Fibroblast of the aortic adventitia (primary cell): ENCODE results near the gene LSS. TPM values are rescaled to one million over a fixed set of nuclear protein-coding genes. Genes with fewer than 3 reads are reported as not detected.
"Not testable (repeated sequence)": the region's sequence is repeated elsewhere in the genome, so short reads cannot be mapped to it uniquely, and the experiment has no call there.

ENCODE experiments used
- DNase-seq: peaks from one replicate; pipeline ENCODE4 v3.0.0-alpha.2; 2010; ENCODE audit warnings: low read depth
- H3K4me3 ChIP-seq: 2 replicates; pipeline ENCODE4 v1.5.1; 2011; ENCODE audit warnings: low read depth, mild to moderate bottlenecking, control low read depth, low read length, moderate library complexity
- CTCF ChIP-seq: IDR thresholded peaks from 2 replicates; pipeline ENCODE4 v1.5.1; 2011; ENCODE audit warnings: mild to moderate bottlenecking, low read length, control low read depth, inconsistent platforms; ENCODE audit not compliant: insufficient read depth
- total RNA-seq: library from RNA; depleted of rRNA; stranded (reverse); fragments of >200 nt; gene quantifications from 2 replicates; pipeline ENCODE4 v1.2.3, GENCODE V29; 2012; ENCODE audit warnings: low replicate concordance

LSS gene
- total RNA-seq, 1 donor, result 67.2 TPM

GRCh38 chr21:46181436-46181835 lies 47.1 kb downstream of the LSS start:
- H3K4me3 ChIP-seq, result no peak overlapping the region
- no peak for DNase-seq
- TF ChIP-seq CTCF, result no peak

DNA sequence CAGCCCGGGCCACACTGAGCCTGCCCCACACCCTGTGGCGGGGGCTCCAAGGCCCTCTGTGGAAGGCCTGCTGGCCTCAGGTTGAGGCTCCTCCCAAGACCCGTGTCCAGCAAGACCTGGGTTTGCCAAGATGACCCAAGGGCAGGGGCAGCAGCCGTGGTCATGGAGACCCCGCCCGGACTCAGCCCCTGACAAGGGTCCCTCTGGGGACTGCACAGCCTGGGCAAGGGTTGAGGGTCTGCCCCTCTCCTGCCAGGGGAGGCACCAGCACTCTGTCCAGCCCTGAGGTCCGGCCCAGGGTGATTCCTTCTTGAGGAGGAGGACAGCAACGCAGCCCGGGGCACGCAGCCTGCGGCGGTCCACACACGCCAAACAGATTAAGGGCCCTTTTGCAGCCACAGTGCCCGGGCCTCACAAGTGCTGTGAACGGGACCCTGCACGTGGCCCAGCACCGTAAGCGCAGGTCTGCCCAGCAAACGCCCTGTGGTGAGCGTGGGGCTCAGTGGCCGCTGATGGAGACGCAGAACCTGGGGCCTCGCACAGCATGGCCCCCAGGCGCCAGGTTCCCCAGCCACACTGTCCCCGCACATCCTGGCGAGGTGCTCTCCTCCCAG lies 47.7 kb downstream of the LSS start:
- DNase-seq, result no peak
- no peak overlapping the region for H3K4me3 ChIP-seq
- TF ChIP-seq CTCF, result no peak

DNA sequence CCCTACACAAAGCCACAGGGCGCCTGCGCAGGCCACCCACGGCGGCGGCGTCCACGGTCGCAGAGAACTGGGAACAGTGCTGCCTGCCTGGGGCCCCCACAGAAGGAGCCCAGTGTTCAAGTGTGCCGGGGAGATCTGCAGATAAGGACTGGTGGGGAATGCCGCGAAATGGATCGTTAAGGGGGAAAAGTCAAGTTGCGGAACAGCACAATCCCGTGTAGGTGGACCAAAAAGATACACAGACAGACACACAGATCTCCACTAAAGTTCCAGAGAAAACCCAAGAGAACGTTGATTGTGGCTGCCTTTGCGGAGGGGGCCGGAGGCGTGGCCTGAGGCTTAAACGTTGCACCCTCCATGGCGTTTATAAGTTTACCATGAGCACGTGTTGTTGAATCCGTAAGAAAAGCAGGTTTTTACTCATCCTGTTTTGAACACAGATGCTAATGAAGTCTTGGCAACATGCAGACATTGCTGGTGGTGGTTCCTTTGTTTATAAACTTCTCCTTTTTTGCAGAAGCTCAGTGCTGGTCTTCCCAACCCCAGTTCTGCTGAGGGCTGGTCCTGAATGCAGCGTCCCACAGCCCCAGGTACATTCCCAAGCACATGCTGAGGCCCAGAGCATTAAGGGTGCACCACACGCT lies 48.4 kb downstream of the LSS start:
- no peak for DNase-seq
- H3K4me3 ChIP-seq, result no peak overlapping the region
- TF ChIP-seq CTCF, result no peak

DNA sequence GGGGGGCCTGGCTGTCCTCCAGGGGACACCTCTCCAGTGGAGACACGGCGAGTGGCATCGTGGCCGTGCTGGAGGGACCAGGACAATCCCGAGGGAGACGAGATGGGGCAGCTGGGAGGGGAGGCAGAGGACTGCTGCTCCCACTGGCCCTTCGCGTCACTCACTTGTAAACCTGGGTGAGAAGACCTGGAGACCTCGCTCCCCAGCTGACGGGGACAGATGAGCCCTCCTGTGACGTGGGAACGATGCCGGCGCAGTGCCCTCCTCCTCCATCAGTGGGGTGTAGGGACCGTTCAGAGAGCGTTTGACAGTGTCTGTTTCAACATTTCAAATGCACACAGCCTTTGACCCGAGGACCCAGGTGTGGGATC lies 48.9 kb downstream of the LSS start:
- H3K4me3 ChIP-seq, result no peak overlapping the region
- DNase-seq, result no peak
- no peak for TF ChIP-seq CTCF

GRCh38 chr21:46178961-46179360 lies 49.6 kb downstream of the LSS start:
- H3K4me3 ChIP-seq, result no peak overlapping the region
- TF ChIP-seq CTCF, result no peak
- DNase-seq, result no peak

DNA sequence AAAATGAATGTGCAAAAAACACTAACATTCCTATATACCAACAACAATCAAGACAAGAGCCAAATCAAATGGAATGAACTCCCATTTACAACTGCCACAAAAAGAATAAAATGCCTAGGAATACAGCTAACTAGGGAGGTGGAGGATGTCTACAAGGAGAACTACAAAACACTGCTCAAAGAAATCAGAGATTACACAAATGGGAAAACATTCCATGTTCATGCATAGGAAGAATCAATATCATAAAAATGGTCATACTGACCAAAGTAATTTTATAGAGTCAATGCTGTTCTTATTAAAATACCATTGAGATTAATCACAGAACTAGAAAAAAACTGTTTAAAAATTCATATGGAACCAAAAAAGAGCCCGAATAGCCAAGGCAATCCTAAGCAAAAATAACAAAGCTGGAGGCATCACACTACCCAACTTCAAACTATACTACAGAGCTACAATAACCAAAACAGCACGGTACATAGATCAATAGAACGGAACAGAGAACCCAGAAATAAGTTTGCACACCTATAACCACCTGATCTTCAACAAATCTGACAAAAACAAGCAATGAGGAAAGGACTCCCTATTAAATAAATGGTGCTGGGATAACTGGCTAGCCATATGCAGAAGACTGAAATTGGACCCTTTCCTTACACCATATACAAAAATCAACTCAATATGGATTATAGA lies 52.0 kb downstream of the LSS start:
- not testable (repeated sequence) for H3K4me3 ChIP-seq, DNase-seq

DNA sequence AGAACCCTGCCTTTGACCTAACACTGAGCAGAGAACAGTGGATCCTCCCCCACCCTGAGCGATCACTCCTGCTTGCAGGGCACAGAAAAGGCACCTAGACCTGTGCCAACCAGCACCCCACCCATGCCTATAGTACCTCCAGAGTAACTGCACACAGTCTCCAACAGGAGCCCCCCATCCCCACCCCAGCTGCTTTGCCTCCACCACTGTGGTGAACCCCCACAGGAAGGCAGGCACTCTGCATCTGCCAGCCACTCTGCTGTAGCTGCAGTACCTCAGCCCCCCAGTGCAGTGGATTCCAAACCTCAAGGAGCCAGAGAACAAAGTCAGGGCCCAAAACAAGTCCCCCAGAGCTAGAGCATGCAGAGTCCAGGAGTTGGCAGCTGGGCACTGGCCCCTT lies 55.0 kb downstream of the LSS start:
- H3K4me3 ChIP-seq, result no peak overlapping the region
- TF ChIP-seq CTCF, result no peak
- DNase-seq, result no peak
